NCI-H128 (cell line): ENCODE results near the gene ANKRD65.
"Not testable (repeated sequence)": the region's sequence is repeated elsewhere in the genome, so short reads cannot be mapped to it uniquely, and the experiment has no call there.

Experiments
- DNase-seq: peaks from one replicate; lab custom pipeline; 2025; ENCODE audit not compliant: unreplicated experiment; lab: John Stamatoyannopoulos, UW

ANKRD65 gene

DNA sequence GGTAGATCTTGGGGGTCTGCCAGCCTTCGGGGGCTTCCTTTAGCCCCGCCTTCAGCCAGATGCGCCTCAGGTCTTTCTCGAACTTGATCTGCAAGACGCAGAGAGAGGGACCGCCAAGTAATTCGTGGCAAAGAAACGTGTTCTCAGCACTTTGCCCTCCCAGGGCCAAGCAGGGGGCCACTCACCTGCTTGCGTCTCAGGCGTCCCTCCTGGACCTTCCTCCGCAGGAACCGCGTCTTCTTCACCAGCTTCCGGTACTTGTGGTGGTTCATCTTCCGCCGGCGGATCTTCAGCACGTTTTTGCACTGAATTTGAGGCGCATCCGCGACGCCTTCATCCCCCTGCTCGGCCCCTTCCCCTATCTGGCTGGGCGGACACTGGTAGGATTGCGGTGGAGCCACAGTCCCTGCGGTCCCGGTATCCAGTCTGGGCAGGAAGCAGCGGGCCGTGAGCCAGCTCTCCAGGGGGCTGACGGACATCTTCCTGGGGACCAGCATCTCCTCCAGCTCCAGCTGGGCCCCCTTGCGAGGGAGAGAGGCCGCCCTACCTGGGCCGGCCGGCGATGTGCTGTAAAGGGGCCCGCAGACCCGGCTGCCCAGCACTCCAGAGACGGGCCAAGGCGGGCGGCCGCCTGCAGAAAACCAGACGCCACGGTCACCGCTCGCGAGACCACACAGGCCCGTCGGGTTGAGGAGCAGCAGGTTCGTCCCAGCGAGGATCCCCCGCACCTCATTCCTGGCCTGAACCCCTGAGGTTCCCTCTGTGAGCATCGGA lies 47.1 kb downstream of the ANKRD65 start:
- DNase-seq = no peak

DNA sequence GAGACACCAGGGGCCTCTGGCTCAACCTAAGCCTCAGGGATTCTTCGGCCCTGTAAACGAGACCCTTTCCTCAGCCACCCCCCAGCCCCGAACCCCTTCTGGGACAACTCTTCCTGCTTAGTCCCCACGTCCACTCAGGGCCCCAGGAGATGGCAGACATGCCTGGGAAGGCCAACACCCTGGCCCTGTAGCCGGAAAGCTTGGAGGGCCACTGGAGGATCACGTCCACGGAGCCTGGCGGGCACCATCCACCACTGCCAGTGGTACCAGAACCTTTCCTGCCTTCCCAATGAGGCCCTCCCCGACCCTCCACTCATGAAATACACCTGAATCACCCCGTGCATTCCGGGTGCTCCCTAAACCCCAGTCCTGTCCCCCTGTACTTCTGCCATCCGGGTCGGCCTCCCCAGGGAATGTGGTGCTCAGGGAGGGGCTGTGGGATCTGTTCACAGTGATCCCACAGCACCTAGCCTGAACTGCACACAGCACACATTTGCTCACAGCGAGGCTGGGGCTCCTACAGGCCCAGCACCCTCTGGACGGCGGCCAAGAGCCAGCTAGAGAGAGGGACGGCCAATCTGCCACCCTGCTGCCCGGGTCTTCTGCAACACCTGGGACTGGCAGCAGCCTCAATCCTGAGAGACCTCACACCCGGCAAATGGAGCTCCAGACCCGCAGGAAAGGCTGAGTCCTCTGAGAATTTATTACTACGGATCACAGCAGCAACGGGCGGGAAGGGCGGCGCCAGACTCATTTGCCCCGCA lies 47.8 kb downstream of the ANKRD65 start:
- no peak for DNase-seq

DNA sequence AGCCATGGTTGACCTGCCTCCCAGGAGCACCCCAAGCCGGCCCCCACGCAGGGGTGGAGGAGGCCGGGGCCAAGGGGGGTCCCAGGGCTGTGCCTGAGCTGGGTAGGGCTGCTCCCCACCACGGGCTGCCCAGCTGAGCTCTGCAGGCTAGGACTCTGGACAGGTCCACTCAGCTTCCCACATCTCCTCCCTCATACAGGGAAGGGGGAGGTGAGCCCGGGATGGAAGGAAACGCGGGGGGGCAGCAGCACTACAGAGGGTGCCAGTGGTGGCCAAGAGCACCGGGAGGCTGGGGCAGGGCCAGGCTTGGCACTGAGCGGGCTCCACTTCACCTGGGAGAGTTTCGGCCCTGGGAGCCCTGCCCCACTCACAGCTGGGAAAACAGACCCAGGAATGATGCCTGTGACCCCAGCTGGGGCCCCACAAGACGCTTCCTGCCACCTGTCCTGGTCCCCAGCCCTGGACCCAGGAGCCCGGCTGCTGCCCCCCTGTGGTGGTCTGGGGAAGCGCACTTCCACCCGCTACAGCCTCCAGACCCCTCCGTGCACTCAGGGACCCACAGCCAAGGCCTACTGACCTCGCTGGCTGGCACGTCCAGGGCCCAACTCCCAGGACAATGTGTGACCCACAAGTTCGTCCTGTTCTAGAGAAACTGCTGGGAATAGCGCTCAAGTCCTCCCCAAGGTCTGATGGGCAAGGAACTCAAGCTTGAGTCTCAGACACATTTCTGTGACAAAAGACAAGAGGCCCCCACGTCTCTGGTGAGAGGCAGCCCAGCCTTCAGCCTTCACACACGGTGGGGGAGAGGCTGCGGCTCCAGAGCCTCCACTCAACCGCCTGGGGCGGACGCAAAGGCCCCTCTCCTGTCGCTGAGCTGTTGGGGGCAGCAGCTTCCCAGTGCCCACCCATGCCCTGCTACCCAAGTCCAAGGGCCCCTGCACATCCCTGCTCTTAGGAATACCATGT lies 49.0 kb downstream of the ANKRD65 start:
- peak; percentile 23 for DNase-seq

DNA sequence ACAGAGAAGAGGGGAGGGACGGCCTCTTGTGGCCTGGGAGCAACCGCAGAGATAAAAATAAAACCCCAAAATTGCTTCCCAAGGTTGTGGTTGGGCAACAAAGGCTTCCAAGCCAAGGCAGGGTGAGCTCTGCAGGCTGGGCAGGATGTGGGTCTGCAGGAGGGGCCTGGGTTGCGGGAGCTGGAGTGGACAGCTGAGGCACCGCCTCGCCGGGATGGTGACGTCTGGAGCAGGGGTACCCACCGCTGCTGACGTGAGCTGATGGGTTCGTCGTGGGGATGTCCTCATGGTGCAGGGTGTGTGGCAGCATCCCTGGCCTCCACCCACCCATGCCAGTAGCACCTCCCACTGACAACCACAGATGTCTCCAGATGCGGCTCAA lies 49.7 kb downstream of the ANKRD65 start:
- DNase-seq = no peak

DNA sequence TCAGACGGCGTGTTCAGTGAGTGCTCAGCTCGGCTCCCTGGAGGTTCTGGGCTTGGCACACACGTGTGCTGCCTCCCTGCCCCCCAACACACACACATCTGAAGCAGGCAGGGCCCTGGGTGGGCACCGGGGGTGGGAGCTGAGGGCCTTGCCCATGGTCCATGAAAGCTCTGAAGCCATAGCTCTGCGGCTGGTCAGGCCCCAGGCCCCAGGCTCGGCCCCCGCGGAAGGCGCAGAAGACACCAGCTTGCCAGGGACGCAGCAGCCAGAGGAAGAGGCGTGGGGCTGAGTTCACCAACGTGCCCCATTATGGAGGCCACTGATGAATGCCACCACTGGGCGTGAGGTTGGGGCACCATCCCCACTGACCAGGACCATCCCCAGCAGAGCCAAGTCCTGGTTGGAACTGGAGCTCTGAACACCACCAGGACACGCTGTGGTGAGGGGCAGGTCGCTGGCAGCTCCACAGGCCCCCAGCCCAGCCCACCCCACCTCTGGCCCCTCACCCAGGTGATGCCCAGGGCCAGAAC lies 50.2 kb downstream of the ANKRD65 start:
- no peak for DNase-seq

DNA sequence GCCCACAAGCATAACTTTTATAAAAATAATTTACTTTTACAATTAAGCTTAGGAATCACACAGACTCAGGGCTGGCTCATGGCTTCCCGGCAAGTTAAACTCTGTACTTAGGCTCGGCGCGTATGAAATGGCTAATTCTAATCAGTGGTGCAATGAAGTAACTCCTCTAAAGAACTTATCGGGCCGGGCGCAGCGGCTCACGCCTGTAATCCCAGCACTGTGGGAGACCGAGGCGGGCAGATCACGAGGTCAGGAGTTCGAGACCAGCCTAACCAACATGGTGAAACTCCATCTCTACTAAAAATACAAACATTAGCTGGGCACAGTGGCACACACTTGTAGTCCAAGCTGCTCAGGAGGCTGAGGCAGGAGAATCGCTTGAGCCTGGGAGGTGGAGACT lies 51.0 kb downstream of the ANKRD65 start:
- not testable (repeated sequence) for DNase-seq
